Osteoblast (primary cell): ENCODE data around the gene DNAJC10. TPM values are rescaled to one million over a fixed set of nuclear protein-coding genes. Genes with fewer than 3 reads are reported as not detected.

Experiments used
- DNase-seq: peaks from one replicate; pipeline ENCODE4 v3.0.0; 2011; ENCODE audit warnings: low spot score, mixed read lengths; ENCODE audit not compliant: insufficient read length; ENCODE audit errors: missing footprints
- H2AFZ ChIP-seq: 2 replicates; pipeline ENCODE4 v1.6.0; 2011; ENCODE audit warnings: mild to moderate bottlenecking, low read length
- H3K27ac ChIP-seq: 2 replicates; pipeline ENCODE4 v1.5.1; 2011; ENCODE audit warnings: mild to moderate bottlenecking, low read depth, low read length, moderate library complexity
- H3K27me3 ChIP-seq: 2 replicates; pipeline ENCODE4 v1.6.0; 2012; ENCODE audit warnings: mild to moderate bottlenecking, control low read depth, inconsistent platforms, low read length, moderate library complexity; ENCODE audit not compliant: insufficient read depth
- H3K36me3 ChIP-seq: 2 replicates; pipeline ENCODE4 v1.5.1; 2011; ENCODE audit warnings: mild to moderate bottlenecking, low read length, control low read depth, moderate library complexity; ENCODE audit not compliant: insufficient read depth
- H3K4me1 ChIP-seq: 2 replicates; pipeline ENCODE4 v1.5.1; 2011; ENCODE audit warnings: mild to moderate bottlenecking, low read length, control low read depth, moderate library complexity; ENCODE audit not compliant: insufficient read depth
- H3K4me2 ChIP-seq: 2 replicates; pipeline ENCODE4 v1.6.0; 2011; ENCODE audit warnings: mild to moderate bottlenecking, low read length; ENCODE audit not compliant: insufficient read depth
- H3K4me3 ChIP-seq: fragments of 200-600 bp; sonication (generic); 3 replicates; pipeline ENCODE4 v1.5.1; 2012; ENCODE audit warnings: mild to moderate bottlenecking, low read length, inconsistent platforms; ENCODE audit not compliant: insufficient read depth
- H3K79me2 ChIP-seq: 2 replicates; pipeline ENCODE4 v1.6.0; 2012; ENCODE audit warnings: mild to moderate bottlenecking, low read length, control low read depth, inconsistent platforms; ENCODE audit not compliant: insufficient read depth
- H3K9me3 ChIP-seq: 2 replicates; pipeline ENCODE4 v1.5.1; 2011; ENCODE audit warnings: low read depth, low read length, control low read depth
- H4K20me1 ChIP-seq: 2 replicates; pipeline ENCODE4 v1.6.0; 2012; ENCODE audit warnings: mild to moderate bottlenecking, low read length, control low read depth; ENCODE audit not compliant: insufficient read depth
- CTCF ChIP-seq: IDR thresholded peaks from 2 replicates; pipeline ENCODE4 v1.5.1; 2011; ENCODE audit warnings: mild to moderate bottlenecking, low read depth, low read length, moderate library complexity; ENCODE audit errors: extremely low read depth
- total RNA-seq: library from RNA; depleted of rRNA; stranded (reverse); fragments of >200 nt; gene quantifications from 2 replicates; pipeline ENCODE4 v1.2.3, GENCODE V29; 2012

DNAJC10 gene
- total RNA-seq, 1 donor = 112 TPM

- H3K4me2 ChIP-seq = no peak overlapping the region
- H4K20me1 ChIP-seq = no peaks in the 10 kb centered on the region
- H2AFZ ChIP-seq = no peak overlapping the region
- H3K36me3 ChIP-seq = no peaks in the 10 kb centered on the region
- DNase-seq = no peak
- H3K9me3 ChIP-seq = no peaks in the 10 kb centered on the region
- H3K27me3 ChIP-seq = peaks cover 42% of the 10 kb centered on the region
- H3K27ac ChIP-seq = no peak overlapping the region
- TF ChIP-seq CTCF = no peak
- H3K79me2 ChIP-seq = no peaks in the 10 kb centered on the region
- no peaks in the 10 kb centered on the region for H3K4me1 ChIP-seq
- no peak overlapping the region for H3K4me3 ChIP-seq
These were observed 98.7 kb downstream of the DNAJC10 start for GRCh38 chr2:182814804-182815203.

GRCh38 chr2:182816866-182817265 is 100.8 kb downstream of the DNAJC10 start:
- Histone ChIP-seq H3K27ac (no peak overlapping the region), H2AFZ (no peak overlapping the region), H3K36me3 (no peaks in the 10 kb centered on the region), H3K27me3 (peaks cover 28% of the 10 kb centered on the region), H3K9me3 (no peaks in the 10 kb centered on the region), H3K4me2 (no peak overlapping the region), H3K4me1 (no peaks in the 10 kb centered on the region), H3K4me3 (no peak overlapping the region), H4K20me1 (no peaks in the 10 kb centered on the region), H3K79me2 (no peaks in the 10 kb centered on the region)
- TF ChIP-seq CTCF = no peak
- no peak for DNase-seq

GRCh38 chr2:182817558-182817957 is 101.5 kb downstream of the DNAJC10 start:
- Histone ChIP-seq H4K20me1 (no peaks in the 10 kb centered on the region), H3K9me3 (no peaks in the 10 kb centered on the region), H3K79me2 (no peaks in the 10 kb centered on the region), H3K27ac (no peak overlapping the region), H3K4me3 (no peak overlapping the region), H3K4me1 (no peaks in the 10 kb centered on the region), H2AFZ (no peak overlapping the region), H3K36me3 (no peaks in the 10 kb centered on the region), H3K27me3 (peaks cover 27% of the 10 kb centered on the region), H3K4me2 (no peak overlapping the region)
- no peak for DNase-seq
- no peak for TF ChIP-seq CTCF

- no peaks in the 10 kb centered on the region for H4K20me1 ChIP-seq
- H3K4me1 ChIP-seq = no peaks in the 10 kb centered on the region
- no peaks in the 10 kb centered on the region for H3K9me3 ChIP-seq
- no peaks in the 10 kb centered on the region for H3K36me3 ChIP-seq
- no peak overlapping the region for H3K4me2 ChIP-seq
- peak overlapping the region; percentile 26 for H2AFZ ChIP-seq
- H3K79me2 ChIP-seq = no peaks in the 10 kb centered on the region
- no peak for TF ChIP-seq CTCF
- H3K27ac ChIP-seq = no peak overlapping the region
- no peak for DNase-seq
- H3K27me3 ChIP-seq = peaks cover 19% of the 10 kb centered on the region
- H3K4me3 ChIP-seq = no peak overlapping the region
These were observed 102.4 kb downstream of the DNAJC10 start for GRCh38 chr2:182818501-182818900.
